Ectodermal cell (in vitro differentiated cells): ENCODE results near the gene SLC2A5.
A peak's percentile ranks its signal among the peaks of the same experiment; 100 is the strongest.

Source experiments
- H3K27ac ChIP-seq: 2 replicates; pipeline ENCODE4 v1.7.0; 2013; ENCODE audit warnings: mild to moderate bottlenecking, low read depth, low read length; ENCODE audit not compliant: insufficient read depth, poor library complexity, severe bottlenecking
- H3K27me3 ChIP-seq: 2 replicates; pipeline ENCODE4 v1.7.0; 2013; ENCODE audit warnings: mild to moderate bottlenecking, low read length; ENCODE audit not compliant: insufficient read depth, control insufficient read depth, poor library complexity, severe bottlenecking
- H3K36me3 ChIP-seq: one replicate; pipeline ENCODE4 v1.7.0; 2013; ENCODE audit warnings: low read length; ENCODE audit not compliant: control insufficient read depth, insufficient read depth
- H3K4me1 ChIP-seq: one replicate; pipeline ENCODE4 v1.7.0; 2013; ENCODE audit warnings: low read length; ENCODE audit not compliant: control insufficient read depth, insufficient read depth
- H3K4me3 ChIP-seq: 2 replicates; pipeline ENCODE4 v1.7.0; 2013; ENCODE audit warnings: low read depth, low read length, control low read depth; ENCODE audit not compliant: insufficient read depth
- H3K9me3 ChIP-seq: 2 replicates; pipeline ENCODE4 v1.7.0; 2013; ENCODE audit warnings: mild to moderate bottlenecking, low read length, moderate library complexity; ENCODE audit not compliant: control insufficient read depth
- WGBS, 2 experiments: methylation state at CpG; one replicate each; pipeline ENCODE4 v1.1.7; 2013; ENCODE audit warnings: missing lambda C conversion rate in 2 of 2; 5-methylcytosine and 5-hydroxymethylcytosine counted together

Gene SLC2A5

DNA sequence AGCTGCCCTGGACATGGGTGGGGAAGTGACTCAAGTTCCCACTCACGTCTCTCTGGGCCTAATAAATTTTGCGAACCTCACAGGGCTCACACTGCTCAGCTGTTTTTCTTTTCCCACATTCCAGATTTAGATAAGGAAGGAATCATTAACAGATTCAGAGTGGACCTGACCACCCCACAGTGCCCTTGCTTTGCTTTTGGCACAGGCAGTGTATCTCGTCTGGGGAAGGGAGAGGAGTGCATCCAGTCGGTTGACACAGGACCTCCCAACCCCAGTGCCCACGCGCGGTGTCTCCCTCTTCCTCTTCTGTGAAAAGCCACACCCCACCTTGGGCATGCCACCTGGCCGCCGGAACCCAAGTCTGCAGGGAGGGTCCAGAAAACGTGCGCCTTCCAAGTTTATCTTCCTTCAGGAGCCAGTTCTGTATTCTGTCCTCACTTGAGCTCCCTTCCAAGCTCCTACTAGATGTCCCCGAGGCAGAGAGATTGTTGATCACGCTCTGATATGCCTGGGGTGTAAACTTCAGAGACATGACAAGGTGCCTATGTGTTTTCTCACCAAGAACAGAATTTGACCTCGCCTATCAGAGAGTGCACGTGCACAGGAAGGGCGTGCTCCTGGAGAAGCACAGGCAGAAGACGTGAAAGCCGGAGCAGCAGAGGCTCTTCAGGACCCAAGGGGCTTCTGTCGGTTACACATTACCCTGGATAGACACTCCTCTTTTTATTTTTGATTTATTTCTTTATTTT is 9.5 kb upstream of the SLC2A5 start:
- Histone ChIP-seq H3K27me3 (no peaks in the 10 kb centered on the region), H3K27ac (no peak overlapping the region), H3K9me3 (no peaks in the 10 kb centered on the region), H3K36me3 (no peaks in the 10 kb centered on the region), H3K4me1 (no peaks in the 10 kb centered on the region), H3K4me3 (no peak overlapping the region)
- 95 to 96% methylated on average over 19 of the region's 19 CpGs for WGBS, 2 experiments

DNA sequence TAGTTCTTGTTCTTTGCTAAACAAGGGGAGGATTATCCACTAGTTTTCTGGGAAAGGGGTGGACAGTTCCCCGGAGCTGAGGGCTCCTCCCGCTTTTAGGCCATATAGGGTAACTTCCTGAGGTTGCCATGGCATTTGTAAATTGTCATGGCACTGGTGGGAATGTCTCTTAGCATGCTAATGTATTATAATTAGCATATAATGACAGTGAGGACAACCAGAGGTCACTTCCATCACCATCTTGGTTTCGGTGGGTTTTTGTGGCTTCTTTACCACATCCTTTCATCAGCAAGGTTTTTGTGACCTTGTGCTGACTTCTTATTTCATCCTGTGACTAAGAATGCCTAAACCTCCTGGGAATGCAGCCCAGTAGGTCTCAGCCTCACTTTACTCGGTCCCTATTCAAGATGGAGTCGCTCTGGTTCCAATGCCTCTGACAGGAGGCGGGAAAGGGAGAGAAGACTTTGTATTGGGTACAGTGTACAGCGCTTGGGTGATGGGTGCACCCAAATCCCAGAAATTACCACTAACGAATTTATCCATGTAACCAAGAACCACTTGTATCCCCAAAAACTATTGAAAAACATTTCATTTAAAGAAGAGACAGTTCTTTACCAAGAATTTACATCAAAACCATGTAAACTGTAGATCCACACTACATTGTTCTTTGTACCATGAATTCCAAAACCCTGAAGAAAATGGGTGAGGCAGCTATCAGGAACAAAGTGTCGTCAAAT is 8.7 kb upstream of the SLC2A5 start:
- 88 to 91% methylated on average over 9 of the region's 9 CpGs for WGBS, 2 experiments
- H3K27me3 ChIP-seq, result no peaks in the 10 kb centered on the region
- H3K27ac ChIP-seq, result no peak overlapping the region
- H3K9me3 ChIP-seq, result no peaks in the 10 kb centered on the region
- no peak overlapping the region for H3K4me3 ChIP-seq
- H3K4me1 ChIP-seq, result no peaks in the 10 kb centered on the region
- no peaks in the 10 kb centered on the region for H3K36me3 ChIP-seq

DNA sequence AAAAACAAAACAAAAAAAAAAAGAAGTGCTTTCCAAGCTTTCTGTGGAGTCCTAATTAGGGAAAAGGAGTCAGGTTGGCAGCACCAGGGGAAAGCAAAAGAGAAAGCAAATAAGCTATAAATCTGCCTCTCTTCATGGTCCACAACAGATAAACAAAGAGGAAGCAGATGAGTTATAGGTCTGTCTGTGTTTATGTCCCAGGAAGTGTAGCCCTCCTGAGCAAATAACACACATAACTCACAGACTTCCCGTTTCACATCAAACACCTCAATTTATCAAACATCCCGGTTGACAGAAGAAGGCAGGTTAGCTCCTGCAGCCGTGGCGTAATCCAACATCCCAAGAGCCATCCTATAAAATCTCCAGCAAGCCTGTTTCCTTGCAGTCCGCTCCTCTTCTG is 5.6 kb upstream of the SLC2A5 start:
- WGBS, 2 experiments, result 90 to 92% methylated on average over 5 of the region's 5 CpGs
- Histone ChIP-seq H3K36me3 (no peaks in the 10 kb centered on the region), H3K27me3 (no peaks in the 10 kb centered on the region), H3K4me1 (no peaks in the 10 kb centered on the region), H3K9me3 (no peaks in the 10 kb centered on the region), H3K4me3 (no peak overlapping the region), H3K27ac (no peak overlapping the region)

DNA sequence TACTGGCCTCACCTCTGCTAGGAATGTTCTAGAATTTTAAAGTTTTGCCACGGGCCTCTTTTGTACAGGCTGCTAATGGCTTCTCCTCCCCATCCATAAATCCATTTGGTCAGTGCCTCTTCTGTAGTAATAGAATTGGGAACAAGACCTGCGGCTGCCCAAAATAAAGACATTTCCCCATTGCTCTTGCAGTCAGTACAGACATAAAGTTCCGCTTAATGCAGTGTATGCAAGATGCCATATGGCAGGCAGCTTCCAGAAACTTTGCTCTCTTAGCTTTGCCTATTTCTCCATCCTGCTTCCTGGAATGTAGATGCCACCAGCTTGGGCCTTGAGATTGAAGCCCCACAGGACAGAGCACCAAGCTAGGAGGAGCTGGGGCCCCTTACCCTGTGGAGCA is 3.7 kb upstream of the SLC2A5 start:
- WGBS, 2 experiments, result 94 to 96% methylated on average over 3 of the region's 3 CpGs
- Histone ChIP-seq H3K4me3 (no peak overlapping the region), H3K9me3 (no peaks in the 10 kb centered on the region), H3K36me3 (no peaks in the 10 kb centered on the region), H3K4me1 (peaks cover 11% of the 10 kb centered on the region), H3K27me3 (no peaks in the 10 kb centered on the region), H3K27ac (no peak overlapping the region)

DNA sequence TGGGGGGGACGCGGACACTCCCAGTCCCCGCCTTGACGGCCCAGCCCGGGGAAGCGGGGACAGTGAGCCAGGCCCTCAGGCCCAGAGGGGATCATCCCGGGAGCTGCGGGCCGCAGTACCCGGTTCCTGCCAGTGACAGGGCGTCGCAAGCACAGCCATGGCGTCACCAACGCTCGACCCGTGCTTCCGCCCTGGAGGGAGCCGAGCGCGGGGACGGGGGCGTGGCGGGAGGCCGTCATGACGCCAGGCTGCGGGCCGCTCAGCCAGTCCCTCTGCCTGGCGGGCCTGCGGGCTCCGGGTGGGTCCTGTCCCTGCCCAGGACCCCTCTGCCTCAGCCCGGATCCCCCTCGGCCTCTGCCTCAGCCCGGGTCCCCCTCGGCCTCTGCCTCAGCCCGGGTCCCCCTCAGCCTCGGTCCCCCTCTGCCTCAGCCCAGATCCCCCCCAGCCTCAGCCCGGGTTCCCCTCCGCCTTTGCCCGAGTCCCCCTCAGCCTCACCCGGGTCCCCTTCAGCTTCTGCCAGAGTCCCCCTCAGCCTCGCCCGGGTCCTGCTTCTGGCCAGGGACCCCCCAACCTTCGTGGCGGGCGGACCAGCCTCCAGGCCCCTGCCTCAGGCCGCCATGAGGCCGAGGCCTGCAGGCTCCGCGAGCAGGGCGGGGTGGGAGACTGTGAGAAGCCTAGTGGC is 2.3 kb upstream of the SLC2A5 start:
- Histone ChIP-seq H3K36me3 (no peaks in the 10 kb centered on the region), H3K4me3 (no peak overlapping the region), H3K4me1 (peaks cover 11% of the 10 kb centered on the region), H3K27me3 (no peaks in the 10 kb centered on the region), H3K9me3 (no peaks in the 10 kb centered on the region), H3K27ac (no peak overlapping the region)
- WGBS, 2 experiments, result 93 to 95% methylated on average over 49 to 50 of the region's 50 CpGs

DNA sequence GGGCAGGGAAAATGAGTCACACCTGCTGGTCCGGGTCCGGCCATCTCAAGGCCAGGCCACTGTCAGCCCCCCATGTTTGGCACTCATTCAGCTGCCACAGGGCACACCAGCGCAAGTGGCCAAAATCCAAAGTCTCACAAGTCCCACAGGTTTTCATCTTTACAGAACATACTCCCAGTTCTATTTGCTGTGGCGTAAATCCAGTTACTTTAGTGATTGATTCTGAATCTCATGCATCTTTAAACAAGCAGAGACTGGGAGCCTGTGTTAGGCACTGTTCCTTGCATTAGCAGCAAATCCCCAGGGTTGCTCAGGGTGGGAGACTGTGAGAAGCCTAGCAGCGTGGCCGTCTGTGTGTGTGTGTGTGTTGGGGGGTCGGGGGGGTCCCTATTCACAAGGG is 1.1 kb upstream of the SLC2A5 start:
- Histone ChIP-seq H3K9me3 (no peaks in the 10 kb centered on the region), H3K4me3 (no peak overlapping the region), H3K36me3 (no peaks in the 10 kb centered on the region), H3K27me3 (no peaks in the 10 kb centered on the region), H3K4me1 (peaks cover 11% of the 10 kb centered on the region), H3K27ac (peak overlapping the region; percentile 26)
- 85 to 87% methylated on average over 7 of the region's 7 CpGs for WGBS, 2 experiments

DNA sequence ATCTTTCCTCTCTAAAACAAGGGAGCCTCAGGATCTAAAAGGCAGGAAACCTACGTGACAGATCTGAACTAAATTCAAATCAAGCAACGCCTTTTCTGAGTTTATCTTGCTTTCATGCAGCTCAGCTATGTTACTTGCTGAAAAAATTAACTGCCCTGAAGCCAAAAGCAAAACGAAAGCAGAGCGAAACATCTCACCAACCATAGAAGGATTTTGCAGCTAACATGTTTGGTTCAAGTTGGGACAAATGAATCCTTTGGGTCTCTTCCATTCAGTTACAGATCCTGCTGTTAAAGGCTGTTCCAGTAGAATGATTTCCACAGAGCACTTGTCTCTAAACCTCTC is 482 bp downstream of the SLC2A5 start:
- WGBS, 2 experiments, result 61 to 71% methylated on average over 4 of the region's 4 CpGs
- H3K27me3 ChIP-seq, result no peaks in the 10 kb centered on the region
- no peak overlapping the region for H3K4me3 ChIP-seq
- H3K36me3 ChIP-seq, result no peaks in the 10 kb centered on the region
- no peaks in the 10 kb centered on the region for H3K9me3 ChIP-seq
- H3K4me1 ChIP-seq, result peaks cover 11% of the 10 kb centered on the region
- peak overlapping the region; percentile 26 for H3K27ac ChIP-seq

DNA sequence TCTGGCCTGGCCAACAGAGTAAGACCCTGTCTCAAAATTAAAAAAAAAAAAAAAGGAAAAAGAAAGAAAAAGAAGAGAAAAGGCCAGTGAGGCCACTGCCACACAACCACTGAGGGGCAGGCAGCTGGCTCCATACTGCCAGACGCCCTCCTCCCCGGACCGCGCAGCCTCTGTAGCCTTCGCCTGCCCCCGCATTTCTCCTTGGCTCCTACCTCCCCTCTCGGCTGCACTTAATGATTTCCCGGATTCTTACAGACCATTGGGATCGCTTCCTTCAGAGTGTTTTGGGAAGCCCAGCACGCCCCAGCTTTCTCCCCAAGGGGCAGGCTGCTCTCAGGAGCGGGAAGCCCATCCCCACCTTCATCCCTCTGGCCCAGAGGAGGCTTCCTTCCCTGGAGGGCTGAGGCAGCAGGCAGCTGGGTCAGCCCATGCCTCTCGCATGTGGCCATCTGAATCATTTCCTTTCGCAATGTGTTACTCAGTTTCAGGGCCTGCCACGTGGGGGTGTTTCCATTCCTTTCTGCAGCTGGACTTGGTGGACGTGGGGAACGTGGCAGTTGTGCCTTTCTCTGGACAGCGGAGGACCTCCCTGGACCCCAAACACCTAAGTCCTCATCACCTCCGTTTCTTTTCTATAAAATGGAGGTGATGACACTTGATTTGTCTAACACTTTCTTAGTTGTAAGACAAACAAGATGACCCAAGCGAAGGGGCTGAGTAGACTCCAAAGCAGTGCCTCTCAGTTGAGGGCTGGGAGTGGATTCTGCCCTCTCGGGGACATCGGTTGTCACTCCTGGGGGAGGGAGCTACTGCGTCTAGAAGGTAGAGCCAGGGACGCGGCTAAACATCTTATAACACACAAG is 2.3 kb downstream of the SLC2A5 start:
- no peak overlapping the region for H3K4me3 ChIP-seq
- no peaks in the 10 kb centered on the region for H3K9me3 ChIP-seq
- no peaks in the 10 kb centered on the region for H3K27me3 ChIP-seq
- no peaks in the 10 kb centered on the region for H3K36me3 ChIP-seq
- 88 to 90% methylated on average over 23 to 24 of the region's 24 CpGs for WGBS, 2 experiments
- peaks cover 11% of the 10 kb centered on the region for H3K4me1 ChIP-seq
- H3K27ac ChIP-seq, result no peak overlapping the region

DNA sequence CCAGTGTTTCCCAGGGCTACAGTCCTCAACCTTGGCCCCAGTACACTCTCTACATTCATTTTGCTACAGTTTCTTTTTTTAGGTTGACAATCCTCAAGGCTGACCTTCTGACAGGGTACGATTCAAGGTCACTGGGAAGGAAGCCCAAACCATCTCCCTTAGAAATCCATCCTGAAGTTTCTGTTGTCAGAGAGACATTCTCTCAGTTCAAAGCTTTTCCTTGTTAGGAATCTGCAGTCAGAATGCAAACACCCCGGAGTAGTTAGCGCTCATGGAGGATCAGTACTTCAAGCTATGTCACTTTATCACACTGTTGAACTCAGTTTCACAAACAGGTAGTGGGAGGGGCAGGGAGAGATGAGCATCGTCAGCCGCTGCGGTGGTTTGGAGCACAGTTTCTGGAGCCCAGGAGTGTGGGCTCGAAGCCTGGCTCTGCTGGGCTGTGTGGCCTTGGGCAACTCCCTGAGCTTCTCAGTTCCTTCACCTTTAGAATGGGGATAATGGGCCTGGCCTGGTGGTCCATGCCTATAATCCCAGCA is 4.2 kb downstream of the SLC2A5 start:
- Histone ChIP-seq H3K36me3 (no peaks in the 10 kb centered on the region), H3K27ac (no peak overlapping the region), H3K4me3 (no peak overlapping the region), H3K4me1 (peaks cover 11% of the 10 kb centered on the region), H3K9me3 (no peaks in the 10 kb centered on the region), H3K27me3 (no peaks in the 10 kb centered on the region)
- WGBS, 2 experiments, result 93 to 94% methylated on average over 7 of the region's 7 CpGs
